Stimulated activated CD8-positive, alpha-beta memory T cell treated with anti-CD3 and anti-CD28 coated beads, Interleukin-12 subunit alpha, Interleukin-12 subunit beta, amount 100 ng/mL, for 4 hours (primary cell): ENCODE data around the gene ELF1.

Source experiments
- DNase-seq: peaks from one replicate; pipeline ENCODE4 v3.0.0-alpha.2; 2020; ENCODE audit warnings: low read depth

The ELF1 gene

DNA sequence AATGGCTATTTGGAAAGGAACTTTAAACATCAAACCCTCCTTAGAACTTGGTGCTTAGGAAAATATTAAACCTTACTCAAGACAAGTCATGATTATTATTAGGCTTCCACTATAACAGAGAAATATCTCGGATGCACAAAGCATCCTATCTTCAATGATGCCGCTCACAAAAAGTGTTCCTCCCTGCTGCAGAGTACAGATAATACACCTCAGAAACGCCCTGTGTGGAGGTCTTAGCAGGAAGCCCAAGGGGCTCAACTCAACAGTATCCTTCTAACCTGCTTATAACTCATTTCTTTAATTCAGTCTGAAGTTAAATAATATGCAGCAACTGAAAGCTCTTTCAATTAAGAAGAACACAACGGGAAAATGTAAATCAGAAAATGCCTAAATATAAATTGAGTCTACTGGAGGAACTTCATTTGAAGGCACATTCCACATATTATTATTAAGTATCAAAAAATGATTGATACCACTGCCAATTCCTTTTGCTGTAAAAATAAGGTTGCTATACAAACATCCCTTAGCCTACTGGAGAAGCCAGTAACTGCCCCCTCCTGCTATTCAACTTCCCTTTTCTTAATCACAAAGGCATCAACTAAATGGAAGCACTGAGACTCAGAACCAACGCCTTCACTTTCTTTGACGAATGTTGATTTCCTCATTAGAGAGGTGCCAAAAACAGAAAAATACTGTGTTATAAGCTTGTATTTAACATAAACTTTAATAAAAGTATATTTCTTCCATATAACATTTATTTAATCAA lies 12.0 kb downstream of the ELF1 start:
- no peak for DNase-seq

DNA sequence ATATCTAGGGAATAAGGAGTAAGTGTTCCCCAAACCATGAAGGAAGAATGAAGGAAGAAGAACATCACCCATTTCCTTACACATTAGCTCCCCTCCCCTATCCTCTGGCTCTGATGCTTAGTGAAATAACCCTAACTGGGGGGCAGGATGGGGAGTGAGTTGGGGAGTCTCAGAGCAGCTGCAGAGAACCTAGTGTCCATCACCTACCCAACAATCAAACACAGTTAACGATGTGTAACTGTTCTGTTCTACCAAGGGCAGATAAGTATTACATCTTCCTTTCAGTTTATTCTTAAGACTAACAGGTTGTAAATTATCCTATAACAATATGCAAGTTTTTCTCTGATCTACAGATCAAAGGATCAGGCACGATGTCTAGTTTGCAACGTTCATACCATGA lies 12.8 kb downstream of the ELF1 start:
- DNase-seq = no peak

DNA sequence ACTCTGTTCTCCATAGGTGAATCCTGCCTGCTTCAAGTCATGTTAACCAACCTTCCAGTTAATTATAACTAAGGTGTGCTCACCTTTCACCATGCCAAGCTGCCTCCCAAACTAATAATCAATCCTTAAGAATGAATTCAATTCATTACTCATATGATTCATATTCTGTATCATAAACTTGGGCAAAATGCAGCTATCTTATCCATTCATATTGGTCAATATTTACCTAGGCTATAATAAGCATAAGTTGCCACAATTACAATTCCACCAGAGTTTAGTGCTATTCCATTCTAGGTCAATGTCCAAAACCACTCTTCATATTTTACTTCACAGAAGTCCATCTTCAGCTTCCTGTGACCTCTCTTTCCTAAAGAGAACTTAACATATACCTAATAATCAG lies 13.4 kb downstream of the ELF1 start:
- DNase-seq = no peak

DNA sequence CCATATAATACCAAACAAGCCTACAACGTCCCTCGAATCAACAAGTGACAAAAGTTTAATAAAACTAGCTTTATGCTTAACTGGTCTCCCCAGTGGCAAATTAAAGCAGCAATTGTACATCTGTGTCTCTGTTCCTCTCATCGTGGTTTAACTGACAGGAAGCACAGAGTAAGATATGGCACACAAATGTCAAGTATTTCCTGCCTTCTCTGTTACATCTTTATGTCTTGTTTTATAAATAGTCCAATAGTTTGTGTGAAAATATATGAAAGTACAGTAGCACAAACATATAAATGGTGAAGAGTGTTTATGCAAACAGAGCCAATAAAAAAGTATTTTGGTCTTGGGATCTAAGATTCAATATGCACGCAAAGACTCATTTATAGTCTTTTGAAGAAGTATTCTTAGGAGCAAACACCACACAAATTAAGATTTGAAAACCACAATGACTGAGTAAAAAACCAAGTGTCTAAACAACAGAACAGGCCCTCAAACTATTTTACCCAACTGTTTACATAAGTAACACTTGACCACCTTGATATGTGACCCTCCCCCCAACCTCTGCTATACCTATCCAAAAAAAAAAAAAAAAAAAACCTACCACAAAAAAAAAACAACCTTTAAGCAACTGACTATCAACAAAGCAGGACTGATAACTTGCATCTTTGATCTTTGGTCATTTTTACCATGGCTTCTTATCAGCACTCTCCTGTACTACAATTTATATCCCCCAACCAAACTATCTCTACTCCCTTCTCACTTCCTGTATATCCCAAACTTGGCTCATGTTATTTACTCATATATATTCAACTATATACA lies 14.0 kb downstream of the ELF1 start:
- no peak for DNase-seq

DNA sequence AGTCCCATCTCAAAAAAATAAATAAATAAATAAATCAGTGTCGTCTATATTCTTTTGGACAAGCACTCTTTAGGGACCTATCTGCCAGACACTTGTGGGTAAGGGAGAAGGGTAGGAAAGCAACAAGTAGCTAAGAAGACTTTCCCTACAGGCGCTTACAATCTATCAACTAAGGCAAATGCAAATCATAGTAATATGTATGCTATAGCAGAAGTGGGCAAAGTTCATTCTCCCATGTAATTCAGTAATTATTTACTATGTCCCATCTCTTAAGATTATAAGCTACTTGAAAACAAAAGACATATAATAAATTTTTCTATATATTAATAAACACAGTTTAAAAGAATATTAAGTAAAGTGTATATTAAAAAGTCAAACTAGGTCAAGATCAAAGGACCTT lies 16.5 kb downstream of the ELF1 start:
- no peak for DNase-seq

DNA sequence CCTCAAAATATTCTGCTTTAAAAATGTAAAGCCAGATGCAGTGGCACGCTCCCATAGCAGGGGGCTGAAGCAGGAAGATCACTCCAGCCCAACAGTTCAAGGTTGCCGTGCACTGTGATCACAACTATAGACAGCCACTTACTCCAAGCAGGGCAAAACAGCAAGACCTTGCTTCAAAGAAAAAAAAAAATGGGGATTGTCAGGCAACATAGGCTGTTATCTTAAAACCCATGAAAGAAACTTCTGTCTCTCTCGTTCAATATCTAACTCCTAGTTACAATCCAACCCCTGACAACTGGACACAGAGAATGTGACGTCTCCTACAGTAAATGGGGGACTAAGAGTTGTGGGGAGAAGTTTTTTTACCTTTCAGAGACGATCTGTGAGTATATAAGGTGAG lies 17.4 kb downstream of the ELF1 start:
- DNase-seq = no peak

DNA sequence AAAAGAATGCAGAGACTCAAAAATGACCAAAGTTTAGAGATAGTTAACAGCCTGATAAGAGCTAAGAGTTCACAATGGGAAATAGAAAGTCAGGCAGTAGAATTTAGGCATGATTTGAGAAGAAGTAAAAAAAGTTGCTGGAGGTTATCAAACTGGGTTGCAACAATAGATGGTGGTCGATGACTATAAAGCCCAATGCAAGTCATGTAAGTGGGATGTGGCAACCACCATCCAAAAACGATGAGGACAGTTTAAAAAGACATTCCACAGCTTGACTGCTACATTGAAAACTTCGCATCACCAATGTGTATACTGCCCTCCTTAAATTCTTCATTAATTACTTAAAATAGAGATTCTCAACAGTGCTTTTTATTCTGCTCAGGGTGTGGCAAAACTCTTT lies 19.7 kb downstream of the ELF1 start:
- DNase-seq = no peak

DNA sequence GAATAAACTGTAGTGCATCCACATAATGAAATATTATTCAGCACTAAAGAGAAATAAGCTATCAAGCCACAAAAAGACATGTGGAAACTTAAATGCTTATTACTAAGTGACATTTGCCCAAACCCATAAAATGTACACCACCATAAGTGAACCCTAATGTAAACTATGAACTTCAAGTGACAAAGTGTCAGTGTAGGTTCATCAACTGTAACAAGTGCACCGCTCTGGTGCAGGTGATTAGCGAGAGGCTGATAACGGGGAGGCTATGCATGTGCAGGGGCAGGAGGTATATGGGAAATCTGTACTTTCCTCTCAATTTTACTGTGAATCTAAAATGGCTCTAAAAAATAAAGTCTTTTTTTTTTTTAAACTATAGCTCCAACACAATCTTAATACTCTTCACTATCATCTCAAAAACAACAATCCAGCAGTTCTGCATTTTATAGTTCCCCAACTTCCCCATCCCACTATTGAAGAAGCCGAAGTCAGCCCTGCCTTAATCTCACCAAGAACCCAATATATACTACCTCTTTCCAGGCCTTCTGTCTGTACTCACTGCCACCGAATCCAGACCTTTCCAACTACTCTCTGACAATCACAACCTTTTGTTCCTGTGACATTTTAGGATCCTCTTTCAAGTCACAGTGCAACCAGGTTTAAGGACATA lies 22.6 kb downstream of the ELF1 start:
- DNase-seq = no peak

DNA sequence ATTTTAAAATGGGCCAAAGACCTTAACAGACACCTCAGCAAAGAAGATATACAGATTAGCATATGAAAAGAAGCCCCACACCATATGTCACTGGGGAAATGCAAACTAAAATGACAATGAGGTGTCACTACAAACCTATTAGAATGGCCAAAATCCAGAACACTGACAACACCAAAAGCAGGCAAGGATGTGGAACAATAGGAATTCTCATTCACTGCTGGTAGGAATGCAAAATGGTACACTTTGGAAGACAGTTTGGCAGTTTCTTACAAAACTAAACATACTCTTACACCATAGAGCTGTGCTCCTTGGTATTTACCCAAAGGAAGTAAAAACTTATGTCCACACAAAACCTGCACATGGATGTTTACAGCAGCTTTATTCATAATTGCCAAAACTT lies 23.1 kb downstream of the ELF1 start:
- no peak for DNase-seq

DNA sequence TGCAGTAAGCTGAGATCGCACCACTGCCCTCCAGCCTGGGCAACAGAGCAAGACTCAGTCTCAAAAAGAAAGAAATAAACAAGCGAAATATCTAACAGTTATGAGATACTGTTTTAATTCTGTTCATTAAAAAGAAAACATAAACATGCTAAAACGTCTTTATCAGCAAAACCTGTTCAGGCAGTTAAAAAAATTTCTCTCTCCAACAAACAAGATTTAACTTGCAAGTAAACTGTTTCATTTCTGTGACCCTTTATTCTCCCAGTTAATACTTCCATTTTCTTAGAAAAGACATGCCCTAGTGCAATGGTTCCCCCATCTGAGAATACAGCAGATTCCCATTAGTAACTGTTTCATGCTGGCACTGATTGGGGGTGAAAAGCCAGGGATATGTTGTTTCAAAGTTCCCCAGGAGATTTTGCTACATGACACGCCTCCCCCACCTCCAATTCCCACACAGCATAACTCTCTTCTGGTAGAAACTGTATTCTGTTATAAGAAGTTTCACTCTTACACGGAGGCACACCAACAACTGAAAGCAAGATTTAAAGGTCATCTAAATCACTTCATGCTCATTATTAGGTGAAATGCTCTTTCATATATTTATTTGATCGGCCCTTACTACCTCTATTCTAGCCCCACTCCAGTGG lies 24.4 kb downstream of the ELF1 start:
- no peak for DNase-seq

DNA sequence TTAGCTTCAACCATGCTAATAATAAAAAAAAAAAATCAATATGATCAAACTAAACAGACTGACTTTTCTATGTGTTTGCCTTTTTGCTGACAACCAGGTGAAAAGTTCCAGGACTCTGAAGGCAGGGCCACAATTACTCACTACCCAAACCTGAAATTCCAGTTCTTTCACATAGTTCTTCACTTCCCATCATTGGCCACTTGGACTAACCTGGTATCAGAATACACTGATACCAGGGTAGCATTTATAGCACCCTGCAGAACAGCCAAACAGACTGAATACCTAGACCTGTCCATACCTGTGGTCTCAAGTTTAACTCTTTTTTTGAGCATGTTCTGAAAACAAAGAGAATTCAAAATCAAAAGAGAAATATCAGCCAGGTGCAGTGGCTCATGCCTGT lies 25.1 kb downstream of the ELF1 start:
- DNase-seq = no peak

DNA sequence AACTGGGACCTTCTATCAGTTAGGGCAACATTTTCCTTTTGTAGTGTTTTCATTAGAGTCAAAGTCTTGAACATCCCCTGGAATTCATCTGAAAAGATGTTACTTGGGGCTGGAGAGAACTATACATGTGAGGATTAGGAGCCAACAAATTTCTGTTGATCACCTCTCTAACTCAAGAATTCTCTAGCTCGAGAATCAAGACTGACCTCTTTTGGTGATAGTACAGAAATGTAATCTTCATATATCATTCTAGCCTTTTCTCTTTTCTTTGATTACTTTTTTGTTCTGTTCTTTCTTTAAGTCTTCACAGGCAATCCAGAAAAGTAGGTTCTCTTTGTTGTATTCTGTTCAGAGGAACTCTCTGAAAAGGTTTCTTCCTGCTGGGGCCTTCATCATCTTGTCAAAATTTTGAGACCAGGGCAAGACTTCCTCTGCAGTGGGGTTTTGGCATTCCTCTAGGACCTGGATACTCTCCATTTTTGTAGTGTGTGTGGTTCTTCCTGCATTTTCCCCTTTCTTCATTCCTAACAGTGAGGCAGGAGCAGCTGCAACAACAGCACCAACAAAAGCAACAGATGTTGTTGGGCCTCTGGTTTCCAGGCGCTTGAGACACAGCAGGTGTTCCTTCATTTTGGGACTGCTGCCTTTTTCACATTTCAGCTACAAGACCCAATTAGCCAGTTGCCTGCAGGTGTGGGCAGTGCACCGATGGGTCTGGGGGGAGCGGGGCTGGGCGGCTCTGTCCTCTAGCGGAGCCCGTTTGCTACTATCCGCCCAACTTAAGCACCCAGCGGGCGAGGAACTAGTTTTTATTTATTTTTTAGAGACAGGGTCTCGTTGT lies 26.2 kb downstream of the ELF1 start:
- DNase-seq = no peak

DNA sequence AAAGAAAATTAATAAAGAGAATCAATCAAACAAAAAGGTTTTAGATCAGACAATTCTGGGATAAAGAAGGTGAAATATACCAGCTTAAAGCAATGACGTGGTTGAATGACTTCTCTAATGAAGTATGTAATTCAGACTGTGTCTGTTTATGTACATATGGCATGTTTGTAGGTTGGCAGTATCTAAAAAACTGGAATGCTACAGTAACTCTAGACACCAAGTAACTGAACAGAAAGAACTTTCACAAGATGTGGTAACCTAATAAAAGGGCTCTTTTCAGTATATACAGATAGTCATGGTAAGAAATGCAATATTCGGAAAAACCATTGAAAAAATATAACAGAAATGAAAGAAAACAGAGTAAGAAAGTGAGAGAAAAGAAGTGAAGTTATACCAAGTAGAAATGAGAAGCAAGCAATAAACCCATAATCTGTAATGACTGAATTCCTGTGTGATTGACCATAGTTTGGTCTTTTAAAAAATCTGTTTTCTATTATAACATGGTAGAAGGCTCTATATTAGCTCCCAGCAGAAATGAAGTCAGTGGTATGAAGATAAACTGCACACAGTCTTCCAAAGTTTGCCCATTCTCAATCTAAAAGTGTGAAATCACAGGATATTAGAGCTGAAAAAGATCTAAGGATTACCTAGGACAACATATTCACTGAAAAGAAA lies 31.4 kb downstream of the ELF1 start:
- DNase-seq = no peak

DNA sequence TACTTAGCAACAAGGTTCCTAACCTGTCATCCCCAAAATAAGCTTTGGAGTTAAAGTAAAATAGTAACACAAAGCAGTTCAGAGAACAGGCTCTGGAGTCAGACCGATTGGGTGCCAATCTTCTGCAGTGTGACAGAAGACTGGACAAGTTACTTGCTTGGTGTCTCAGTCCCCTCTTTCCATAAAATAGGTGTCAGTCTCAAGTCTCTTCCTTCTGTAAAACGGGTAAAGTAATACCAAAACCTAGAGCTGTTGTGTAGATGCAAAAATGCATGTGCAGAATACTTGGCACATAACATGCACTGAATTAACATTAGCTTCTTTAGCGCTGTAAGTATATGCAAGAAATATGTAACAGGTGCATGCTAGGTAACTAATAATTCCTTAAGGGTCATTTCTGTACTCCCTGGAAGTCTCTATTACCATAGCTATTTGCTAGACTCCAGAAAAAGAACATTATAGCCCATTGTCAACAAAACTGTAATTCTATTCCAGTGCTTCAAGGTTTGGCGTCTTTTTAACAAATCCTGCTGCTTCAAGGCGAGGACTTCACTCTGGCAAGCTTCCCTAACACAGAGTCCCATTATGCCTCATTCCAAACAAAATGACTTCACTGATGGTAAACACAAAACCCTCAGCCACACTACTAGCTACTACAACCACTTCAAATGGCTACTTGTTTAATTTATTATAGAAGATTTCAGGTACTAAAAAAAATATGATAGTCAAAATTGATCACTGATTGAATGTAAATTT lies 32.8 kb downstream of the ELF1 start:
- no peak for DNase-seq

DNA sequence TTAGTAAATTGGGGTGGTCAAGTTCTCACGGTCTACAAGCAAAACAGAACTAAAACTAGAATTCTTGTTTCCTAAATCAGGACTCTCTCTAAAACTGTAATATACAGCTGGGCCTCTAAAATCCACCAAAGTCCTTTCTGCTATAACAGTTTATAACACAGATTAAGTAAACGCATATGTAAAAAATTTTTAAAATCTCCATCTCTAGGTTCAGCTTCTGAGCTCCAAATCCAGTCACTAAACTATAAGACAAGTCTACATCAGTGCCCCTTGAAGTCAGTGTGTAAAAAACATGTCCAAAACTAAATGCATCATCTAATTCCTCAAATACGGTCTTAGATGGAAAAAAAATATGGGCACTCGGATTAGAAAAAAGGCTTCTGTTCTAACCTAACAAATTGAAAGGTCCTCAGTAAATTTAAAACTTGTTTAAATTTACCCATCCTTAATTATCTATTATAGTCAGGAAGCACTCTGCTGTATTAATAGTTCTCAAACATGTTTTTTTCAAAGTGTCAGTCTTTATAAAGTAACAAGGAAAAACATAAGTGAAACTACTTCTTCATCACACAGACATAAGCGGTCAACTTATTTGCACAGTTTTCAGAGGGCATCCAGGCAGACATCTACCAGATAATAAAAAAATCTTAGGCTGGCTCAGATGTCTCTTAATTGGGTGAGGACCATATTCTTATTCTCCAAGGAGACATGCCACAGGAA lies 33.6 kb downstream of the ELF1 start:
- DNase-seq = no peak

DNA sequence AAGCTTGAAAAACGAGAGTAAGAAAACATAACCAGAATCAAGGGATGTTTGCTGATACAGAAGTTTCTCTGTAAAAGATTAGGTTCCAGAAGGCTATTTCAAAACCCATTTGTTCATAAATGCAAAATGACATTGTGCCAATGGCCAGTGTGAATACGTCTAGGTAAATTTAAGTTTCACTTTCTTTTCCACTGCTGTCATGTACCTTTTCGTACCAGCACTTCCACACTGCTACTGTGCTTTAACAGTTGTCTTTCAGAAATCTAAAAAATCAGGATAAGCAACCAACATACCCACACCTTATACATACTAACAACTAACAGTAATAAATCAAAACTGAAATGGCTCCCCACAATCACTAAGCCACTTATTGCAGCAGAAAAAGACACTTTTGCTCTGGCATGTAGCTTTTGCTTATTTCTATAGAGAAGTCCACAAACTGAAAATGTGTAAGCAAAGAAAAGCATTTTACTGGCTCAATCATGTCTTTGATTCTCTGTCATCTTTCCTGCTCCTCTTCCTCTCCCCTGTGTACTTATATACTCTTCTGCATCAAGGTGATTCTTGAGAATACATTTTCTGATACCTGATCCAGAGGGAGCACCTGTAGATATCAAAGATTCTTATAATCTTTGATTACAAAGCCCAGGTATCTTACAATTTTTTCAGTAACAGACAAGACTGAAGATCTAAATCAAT lies 34.3 kb downstream of the ELF1 start:
- DNase-seq = no peak

DNA sequence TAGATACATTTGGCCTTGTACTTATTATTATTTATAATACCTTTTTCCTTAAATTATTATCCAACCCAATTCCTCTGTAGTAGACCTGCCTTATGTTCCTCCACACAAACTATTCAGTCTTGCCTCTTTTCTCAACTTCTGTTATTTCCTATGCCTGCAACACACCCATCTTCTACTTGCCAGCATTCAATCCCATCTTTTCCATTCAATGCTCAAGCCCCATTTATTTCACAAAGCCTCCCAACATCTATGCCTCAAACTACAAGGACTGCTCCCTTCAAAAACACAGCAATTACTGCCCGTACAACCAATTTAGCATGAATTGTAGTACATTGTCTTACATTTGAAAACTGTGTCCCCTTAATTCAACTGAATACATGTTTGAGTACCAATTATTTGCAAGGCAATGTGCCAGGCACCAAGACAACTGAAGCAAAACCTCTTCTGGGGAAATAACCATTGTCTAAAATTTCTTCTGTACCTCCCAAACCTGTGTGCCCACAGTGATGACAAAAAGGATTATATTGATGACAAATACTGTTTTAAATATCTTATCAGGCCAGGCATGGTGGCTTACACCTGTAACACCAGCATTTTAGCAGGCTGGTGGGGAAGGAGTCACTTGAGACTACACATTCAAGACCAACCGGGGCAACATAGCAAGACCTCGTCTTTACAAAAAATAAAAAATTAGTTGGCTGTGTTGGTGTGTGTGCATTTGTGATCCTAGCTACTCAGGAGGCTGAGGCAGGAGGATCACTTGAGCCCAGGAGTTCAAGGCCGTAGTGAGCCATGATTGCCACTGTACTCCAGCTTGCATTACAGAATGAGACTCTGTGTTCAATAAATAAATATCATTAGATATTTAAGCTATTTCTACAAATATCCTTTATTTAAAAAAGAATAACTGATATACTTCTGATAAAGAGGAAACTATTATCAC lies 35.1 kb downstream of the ELF1 start:
- DNase-seq = no peak

DNA sequence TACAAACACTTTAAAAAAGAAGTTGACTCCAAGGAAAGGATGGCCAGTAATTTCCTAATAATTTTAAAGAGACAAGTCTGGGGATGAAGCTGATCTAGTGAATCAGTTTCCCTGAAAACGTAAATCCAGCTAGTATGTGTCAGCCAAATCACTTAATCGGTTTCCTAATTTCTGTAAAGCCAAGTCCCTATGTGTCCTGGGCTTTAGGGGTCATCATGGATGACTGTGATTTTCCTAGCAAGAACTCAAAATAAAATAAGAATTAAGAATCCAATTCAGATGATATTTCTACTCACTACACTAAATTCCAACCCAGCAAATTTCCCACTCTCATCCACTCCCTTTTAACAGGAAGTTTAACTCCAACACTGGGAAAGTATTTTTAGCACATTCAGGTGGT lies 35.9 kb downstream of the ELF1 start:
- DNase-seq = no peak
